ENCODE results near the gene HDAC4. TPM values are rescaled to one million over a fixed set of nuclear protein-coding genes. Genes with fewer than 3 reads are reported as not detected.

Gene HDAC4
- polyA plus RNA-seq, 2 of the 4 experiments (the other 2 are of a cell fraction), result 8.6 to 10.4 TPM

GRCh38 chr2:239377591-239377990, 23.2 kb downstream of the HDAC4 start:
- DNase-seq (ENCODE audit: low read depth in 1 of 2, low spot score in 1 of 2) (no peak), FAIRE-seq (no peak), ATAC-seq (no peak)
- H3K9me3 ChIP-seq, result no peaks in the 10 kb centered on the region
- 94% methylated on average over 9 of the region's 10 CpGs for WGBS (ENCODE audit: missing lambda C conversion rate)
- H3K4me1 ChIP-seq, result no peaks in the 10 kb centered on the region
- no peak overlapping the region for H3K27ac ChIP-seq
- ChIA-PET CTCF (no interaction called here), POLR2A (no interaction called here)
- H3K4me3 ChIP-seq, result no peak overlapping the region
- no peak overlapping the region for H3K4me2 ChIP-seq
- no peak for TF ChIP-seq CTCF (IDR thresholded peaks at IDR 0.05)
- TF ChIP-seq ESRRA (IDR thresholded peaks at IDR 0.05; ENCODE audit: borderline replicate concordance, low read length), result no peak
- TF ChIP-seq HOXB5 (CRISPR knock-in tag; IDR thresholded peaks at IDR 0.05), result no peak
- TF ChIP-seq ZNF302 (CRISPR knock-in tag; IDR thresholded peaks at IDR 0.05), result no peak
- no peak for TF ChIP-seq MAX (IDR thresholded peaks at IDR 0.05)
- no peak for TF ChIP-seq FOSL2 (IDR thresholded peaks at IDR 0.05)
- no peak for TF ChIP-seq FOSL2 (CRISPR knock-in tag; IDR thresholded peaks at IDR 0.05)
- no peak for TF ChIP-seq KDM5A (IDR thresholded peaks at IDR 0.05)
- TF ChIP-seq TP53 (CRISPR knock-in tag; IDR thresholded peaks at IDR 0.05), result no peak
- no peak for TF ChIP-seq RCOR1 (IDR thresholded peaks at IDR 0.05; ENCODE audit: low read depth, low read length)
- no peak for TF ChIP-seq NFE2L2 (conservative IDR thresholded peaks at IDR 0.05; ENCODE audit: low read length)
- no peak for TF ChIP-seq KDM1A (IDR thresholded peaks at IDR 0.05; ENCODE audit: low read depth)
- no peak for TF ChIP-seq FOXS1 (CRISPR knock-in tag; IDR thresholded peaks at IDR 0.05)
- no peak for TF ChIP-seq NR3C1 (IDR thresholded peaks at IDR 0.05)
- no peak for TF ChIP-seq HEYL (CRISPR knock-in tag; IDR thresholded peaks at IDR 0.05)
- TF ChIP-seq MYC (IDR thresholded peaks at IDR 0.05; ENCODE audit: borderline replicate concordance, low read length), result no peak
- no peak for TF ChIP-seq CHD4 (IDR thresholded peaks at IDR 0.05; ENCODE audit: borderline replicate concordance)
- TF ChIP-seq SMC3 (IDR thresholded peaks at IDR 0.05), result no peak
- TF ChIP-seq RFX5 (IDR thresholded peaks at IDR 0.05), result no peak
- TF ChIP-seq ZC3H11A (IDR thresholded peaks at IDR 0.05), result no peak

GRCh38 chr2:239376942-239377531, 23.8 kb downstream of the HDAC4 start:
- FAIRE-seq (no peak), DNase-seq (ENCODE audit: low read depth in 1 of 2, low spot score in 1 of 2) (no peak), ATAC-seq (no peak)
- Histone ChIP-seq H3K4me2 (no peak overlapping the region), H3K4me3 (no peak overlapping the region), H3K9me3 (no peaks in the 10 kb centered on the region), H3K27ac (no peak overlapping the region), H3K4me1 (no peaks in the 10 kb centered on the region)
- ChIA-PET POLR2A (no interaction called here), CTCF (interaction anchor here (0.6 kb wide), 1 partner anchor 84 kb away, joined by 3 read pairs; no protein-coding TSS in a partner anchor)
- WGBS (ENCODE audit: missing lambda C conversion rate), result 96% methylated on average over 12 of the region's 21 CpGs
- TF ChIP-seq RAD21 (conservative IDR thresholded peaks at IDR 0.05 in 1 of 2, IDR thresholded peaks at IDR 0.05 in 1 of 2) (no peak), REST (IDR thresholded peaks at IDR 0.05) (no peak), HOXA7 (CRISPR knock-in tag; IDR thresholded peaks at IDR 0.05) (no peak), MAFK (IDR thresholded peaks at IDR 0.05; ENCODE audit: partially characterized antibody) (no peak), HEYL (CRISPR knock-in tag; IDR thresholded peaks at IDR 0.05) (no peak), CBX2 (IDR thresholded peaks at IDR 0.05; ENCODE audit: borderline replicate concordance, low read depth) (no peak), MYC (IDR thresholded peaks at IDR 0.05; ENCODE audit: borderline replicate concordance, low read length) (no peak), MAZ (IDR thresholded peaks at IDR 0.05; ENCODE audit: borderline replicate concordance, low read depth, low read length) (no peak), HOXB13 (CRISPR knock-in tag; IDR thresholded peaks at IDR 0.05; ENCODE audit: low read depth) (no peak), ZNF302 (CRISPR knock-in tag; IDR thresholded peaks at IDR 0.05) (no peak), ATOH8 (CRISPR knock-in tag; IDR thresholded peaks at IDR 0.05; ENCODE audit: low read depth) (no peak), JUNB (IDR thresholded peaks at IDR 0.05) (no peak), NPAS2 (CRISPR knock-in tag; IDR thresholded peaks at IDR 0.05; ENCODE audit: borderline replicate concordance) (no peak), SREBF2 (IDR thresholded peaks at IDR 0.05) (no peak), EHF (CRISPR knock-in tag; IDR thresholded peaks at IDR 0.05) (no peak), ZC3H11A (IDR thresholded peaks at IDR 0.05) (no peak), PHF8 (IDR thresholded peaks at IDR 0.05; ENCODE audit: borderline replicate concordance, low read depth) (no peak)

All from A549 (cell line).